Keratinocyte (primary cell): ENCODE data around the gene NAA10. TPM values are rescaled to one million over a fixed set of nuclear protein-coding genes. Genes with fewer than 3 reads are reported as not detected.
A peak's percentile ranks its signal among the peaks of the same experiment; 100 is the strongest.

Source experiments
- DNase-seq: peaks from one replicate; pipeline ENCODE4 v3.0.0-alpha.2; 2011; ENCODE audit warnings: low read depth, missing footprints, low spot score
- FAIRE-seq: peaks from 2 replicates; lab custom pipeline; 2011; peaks lifted over from hg19 to GRCh38; lab: Jason Lieb, UNC
- H2AFZ ChIP-seq: 2 replicates; pipeline ENCODE4 v1.6.0; 2012; ENCODE audit warnings: low read length, control low read depth, inconsistent platforms; ENCODE audit not compliant: control insufficient read depth
- H3K27ac ChIP-seq: 2 replicates; pipeline ENCODE4 v1.5.1; 2011; ENCODE audit warnings: low read length; ENCODE audit not compliant: control insufficient read depth, insufficient read depth
- H3K27me3 ChIP-seq: 3 replicates; pipeline ENCODE4 v1.6.0; 2011; ENCODE audit warnings: low read length; ENCODE audit not compliant: control insufficient read depth, insufficient read depth; ENCODE audit errors: extremely low read depth
- H3K36me3 ChIP-seq, 2 experiments: 2 replicates in 1 of 2; 3 replicates in 1 of 2; pipeline ENCODE4 v1.5.1; 2011; ENCODE audit warnings: low read length in 2 of 2, mild to moderate bottlenecking in 1 of 2; ENCODE audit not compliant: control insufficient read depth in 2 of 2, insufficient read depth in 2 of 2; ENCODE audit errors: extremely low read depth in 1 of 2
- H3K4me1 ChIP-seq: 3 replicates; pipeline ENCODE4 v1.5.1; 2011; ENCODE audit warnings: low read length; ENCODE audit not compliant: control insufficient read depth, insufficient read depth; ENCODE audit errors: extremely low read depth
- H3K4me2 ChIP-seq: 3 replicates; pipeline ENCODE4 v1.6.0; 2011; ENCODE audit warnings: low read depth, low read length; ENCODE audit not compliant: control insufficient read depth, insufficient read depth; ENCODE audit errors: extremely low read depth
- H3K4me3 ChIP-seq, 3 experiments: fragments of 200-600 bp in 1 of 3; sonication (generic) in 1 of 3; 2 replicates in 2 of 3; 3 replicates in 1 of 3; pipeline ENCODE4 v1.5.1; 2011 to 2016; ENCODE audit warnings: low read length in 3 of 3, mild to moderate bottlenecking in 3 of 3, control low read depth in 2 of 3, inconsistent platforms in 1 of 3, low read depth in 1 of 3, mixed read lengths in 1 of 3, mixed run types in 1 of 3, moderate library complexity in 1 of 3; ENCODE audit not compliant: control insufficient read depth in 2 of 3, insufficient read depth in 2 of 3; ENCODE audit errors: extremely low read depth in 1 of 3
- H3K79me2 ChIP-seq: 2 replicates; pipeline ENCODE4 v1.6.0; 2012; ENCODE audit warnings: low read length; ENCODE audit not compliant: control insufficient read depth, insufficient read depth
- H3K9ac ChIP-seq: 3 replicates; pipeline ENCODE4 v1.6.0; 2011; ENCODE audit warnings: low read length; ENCODE audit not compliant: control insufficient read depth, insufficient read depth; ENCODE audit errors: extremely low read depth
- H3K9me1 ChIP-seq: 3 replicates; pipeline ENCODE4 v1.6.0; 2011; ENCODE audit warnings: low read length; ENCODE audit not compliant: control insufficient read depth, insufficient read depth; ENCODE audit errors: extremely low read depth
- H3K9me3 ChIP-seq: 2 replicates; pipeline ENCODE4 v1.5.1; 2012; ENCODE audit warnings: low read depth, low read length; ENCODE audit not compliant: control insufficient read depth
- H4K20me1 ChIP-seq: 3 replicates; pipeline ENCODE4 v1.6.0; 2011; ENCODE audit warnings: low read length; ENCODE audit not compliant: control insufficient read depth, insufficient read depth; ENCODE audit errors: extremely low read depth
- EZH2 ChIP-seq: IDR thresholded peaks from one replicate; pipeline ENCODE4 v1.6.1; 2012; ENCODE audit warnings: inconsistent platforms, mild to moderate bottlenecking, low read length, moderate library complexity
- dilution Hi-C: fragments of 300-500 bp; cut with MboI; formaldehyde crosslinking; loops from one replicate; pipeline ENCODE4 v1.7.0; 2020; ENCODE audit warnings: low sequenced_read_pairs; ENCODE audit not compliant: extremely low pct_ligation_motif_present
- polyA plus RNA-seq, 5 experiments: library from polyadenylated mRNA; depleted of rRNA in 3 of 5; stranded (reverse) in 3 of 5; stranded (forward) in 1 of 5; unstranded in 1 of 5; fragments of >200 nt; gene quantifications; 1 replicate in 1 of 5; 2 replicates in 3 of 5; 3 replicates in 1 of 5; pipeline versions ENCODE4 v1.2.1 to v1.2.3, GENCODE V29; 2011 to 2012; ENCODE audit warnings: missing spikeins in 2 of 5, low read depth in 1 of 5, low replicate concordance in 1 of 5
- TF ChIP-seq, protein P1 (sequence below), 3 experiments: IDR thresholded peaks in 1 of 3; conservative IDR thresholded peaks in 1 of 3; optimal IDR thresholded peaks in 1 of 3; 2 replicates in 2 of 3; 3 replicates in 1 of 3; pipeline versions ENCODE3 to v1.5.1; 2011; ENCODE audit warnings: low read length in 3 of 3, mild to moderate bottlenecking in 3 of 3, moderate library complexity in 2 of 3, control low read depth in 1 of 3, inconsistent platforms in 1 of 3; ENCODE audit not compliant: insufficient read depth in 2 of 3; ENCODE audit errors: extremely low read depth in 1 of 3

NAA10 gene
- polyA plus RNA-seq, 1 donor (not counting 4 experiments of a cell fraction or from before 2014, with no cell fraction given), result 103 TPM

DNA sequence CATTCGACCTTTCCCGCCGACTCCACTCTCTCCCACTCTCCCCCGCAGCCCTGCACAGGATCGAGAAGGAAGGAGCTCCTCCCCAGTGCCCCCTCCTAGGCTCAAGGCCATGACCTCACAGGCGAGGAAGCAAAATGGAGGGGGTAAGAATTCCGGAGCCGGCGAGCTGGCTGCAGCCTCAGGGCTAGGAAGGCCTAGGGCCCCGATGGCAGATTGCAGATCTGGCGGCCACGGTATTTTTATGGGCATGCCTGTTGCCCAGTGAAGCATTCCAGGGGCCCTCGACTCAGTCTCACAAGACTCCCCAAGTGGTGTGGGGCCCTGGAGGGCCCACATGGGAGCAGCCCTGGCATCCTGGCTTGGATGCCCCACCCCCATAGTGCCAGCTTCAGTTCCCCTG lies 47.9 kb downstream of the NAA10 start:
- dilution Hi-C loops, result no loop called here
- TF ChIP-seq, protein P1, sequence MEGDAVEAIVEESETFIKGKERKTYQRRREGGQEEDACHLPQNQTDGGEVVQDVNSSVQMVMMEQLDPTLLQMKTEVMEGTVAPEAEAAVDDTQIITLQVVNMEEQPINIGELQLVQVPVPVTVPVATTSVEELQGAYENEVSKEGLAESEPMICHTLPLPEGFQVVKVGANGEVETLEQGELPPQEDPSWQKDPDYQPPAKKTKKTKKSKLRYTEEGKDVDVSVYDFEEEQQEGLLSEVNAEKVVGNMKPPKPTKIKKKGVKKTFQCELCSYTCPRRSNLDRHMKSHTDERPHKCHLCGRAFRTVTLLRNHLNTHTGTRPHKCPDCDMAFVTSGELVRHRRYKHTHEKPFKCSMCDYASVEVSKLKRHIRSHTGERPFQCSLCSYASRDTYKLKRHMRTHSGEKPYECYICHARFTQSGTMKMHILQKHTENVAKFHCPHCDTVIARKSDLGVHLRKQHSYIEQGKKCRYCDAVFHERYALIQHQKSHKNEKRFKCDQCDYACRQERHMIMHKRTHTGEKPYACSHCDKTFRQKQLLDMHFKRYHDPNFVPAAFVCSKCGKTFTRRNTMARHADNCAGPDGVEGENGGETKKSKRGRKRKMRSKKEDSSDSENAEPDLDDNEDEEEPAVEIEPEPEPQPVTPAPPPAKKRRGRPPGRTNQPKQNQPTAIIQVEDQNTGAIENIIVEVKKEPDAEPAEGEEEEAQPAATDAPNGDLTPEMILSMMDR (optimal IDR thresholded peaks at IDR 0.05 in 1 of 3, IDR thresholded peaks at IDR 0.05 in 1 of 3, conservative IDR thresholded peaks at IDR 0.05 in 1 of 3; ENCODE audit: extremely low read depth in 1 of 3, insufficient read depth in 2 of 3, low read length in 3 of 3), result no peak
- TF ChIP-seq EZH2, result no peak
- Histone ChIP-seq H3K4me3 (no peak overlapping the region), H3K27me3 (peaks cover 21% of the 10 kb centered on the region), H3K79me2 (no peaks in the 10 kb centered on the region), H2AFZ (no peak overlapping the region), H3K9me3 (no peaks in the 10 kb centered on the region), H3K4me1 (peaks cover 3% of the 10 kb centered on the region), H3K36me3 (no peaks in the 10 kb centered on the region), H3K4me2 (no peak overlapping the region), H3K27ac (no peak overlapping the region), H3K9ac (no peak overlapping the region), H3K9me1 (no peaks in the 10 kb centered on the region), H4K20me1 (no peaks in the 10 kb centered on the region)
- DNase-seq, result no peak
- FAIRE-seq, result no peak

DNA sequence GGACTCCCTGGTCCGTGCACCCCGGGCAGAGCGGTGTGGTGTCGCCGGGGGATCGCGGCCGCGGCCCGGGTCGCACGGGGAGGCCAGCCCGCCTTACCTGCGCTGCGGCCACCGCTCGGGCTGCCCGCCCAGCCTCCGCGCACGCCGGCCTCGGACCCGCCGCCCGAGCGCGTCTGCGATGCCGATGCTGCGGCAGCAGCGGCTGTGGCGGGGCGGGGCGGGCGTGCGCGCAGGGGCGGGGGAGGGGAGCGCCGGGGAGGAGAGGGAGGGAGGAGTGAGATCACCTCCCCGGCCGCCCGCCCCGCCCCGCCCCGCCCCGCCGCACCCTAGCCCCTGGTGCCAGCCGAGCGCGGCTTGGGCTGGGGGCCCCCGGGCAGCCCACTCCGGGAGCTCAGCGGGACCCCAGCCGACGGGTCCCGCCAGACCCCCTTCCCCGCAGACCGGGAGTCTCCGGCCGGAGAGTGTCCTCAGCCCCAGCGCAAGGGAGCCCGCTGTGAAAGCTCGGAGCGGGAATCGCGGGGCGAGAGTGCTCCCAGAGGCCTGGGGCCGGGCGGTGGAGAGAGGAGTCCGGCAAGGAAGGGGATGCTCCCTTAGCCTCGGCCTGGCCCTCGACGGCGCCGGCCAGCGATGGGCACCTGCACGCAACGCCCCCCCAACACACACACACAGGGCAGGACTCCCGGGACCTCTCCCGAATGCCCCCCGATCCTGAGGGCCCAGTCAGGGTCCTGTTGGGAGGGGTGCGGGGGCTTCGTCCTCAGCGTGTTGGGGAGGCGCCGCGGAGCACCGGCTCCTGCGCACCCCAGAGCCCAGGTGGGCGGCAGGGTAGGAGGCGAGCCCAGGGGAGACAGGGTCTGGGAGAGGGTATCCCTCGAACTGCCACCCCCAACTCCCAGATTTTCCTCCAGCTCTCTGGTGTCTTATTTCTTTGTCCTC lies 48.6 kb downstream of the NAA10 start, which contains the start of gene L1CAM:
TSS of gene L1CAM (minus strand) at position 206 of the 936 bp plus-strand sequence. CDS start 10,337 bp downstream, outside the sequence.
- no peak within 1 kb of the TSS for H3K27ac ChIP-seq
- H3K9me1 ChIP-seq, result no peaks in the 10 kb centered on the region
- no peaks in the 10 kb centered on the region for H3K79me2 ChIP-seq
- no peaks in the 10 kb centered on the region for H3K36me3 ChIP-seq
- H4K20me1 ChIP-seq, result no peaks in the 10 kb centered on the region
- no peak within 1 kb of the TSS for H3K9ac ChIP-seq
- dilution Hi-C loops, result no loop called here
- H3K4me2 ChIP-seq, result peak within 1 kb of the TSS; percentile 51
- DNase-seq (no peak), FAIRE-seq (no peak)
- TF ChIP-seq, protein P1 (optimal IDR thresholded peaks at IDR 0.05 in 1 of 3, IDR thresholded peaks at IDR 0.05 in 1 of 3, conservative IDR thresholded peaks at IDR 0.05 in 1 of 3; ENCODE audit: extremely low read depth in 1 of 3, insufficient read depth in 2 of 3, low read length in 3 of 3), result no peak
- TF ChIP-seq EZH2, result no peak
- peak within 1 kb of the TSS; percentile 46 to 59 (median 59) for H3K4me3 ChIP-seq
- peaks cover 21% of the 10 kb centered on the region for H3K27me3 ChIP-seq
- no peaks in the 10 kb centered on the region for H3K9me3 ChIP-seq
- H2AFZ ChIP-seq, result no peak within 1 kb of the TSS
- peaks cover 3% of the 10 kb centered on the region for H3K4me1 ChIP-seq
